ENCODE results near the gene HNRNPA0.
"Not testable (repeated sequence)": the region's sequence is repeated elsewhere in the genome, so short reads cannot be mapped to it uniquely, and the experiment has no call there.

The HNRNPA0 gene

DNA sequence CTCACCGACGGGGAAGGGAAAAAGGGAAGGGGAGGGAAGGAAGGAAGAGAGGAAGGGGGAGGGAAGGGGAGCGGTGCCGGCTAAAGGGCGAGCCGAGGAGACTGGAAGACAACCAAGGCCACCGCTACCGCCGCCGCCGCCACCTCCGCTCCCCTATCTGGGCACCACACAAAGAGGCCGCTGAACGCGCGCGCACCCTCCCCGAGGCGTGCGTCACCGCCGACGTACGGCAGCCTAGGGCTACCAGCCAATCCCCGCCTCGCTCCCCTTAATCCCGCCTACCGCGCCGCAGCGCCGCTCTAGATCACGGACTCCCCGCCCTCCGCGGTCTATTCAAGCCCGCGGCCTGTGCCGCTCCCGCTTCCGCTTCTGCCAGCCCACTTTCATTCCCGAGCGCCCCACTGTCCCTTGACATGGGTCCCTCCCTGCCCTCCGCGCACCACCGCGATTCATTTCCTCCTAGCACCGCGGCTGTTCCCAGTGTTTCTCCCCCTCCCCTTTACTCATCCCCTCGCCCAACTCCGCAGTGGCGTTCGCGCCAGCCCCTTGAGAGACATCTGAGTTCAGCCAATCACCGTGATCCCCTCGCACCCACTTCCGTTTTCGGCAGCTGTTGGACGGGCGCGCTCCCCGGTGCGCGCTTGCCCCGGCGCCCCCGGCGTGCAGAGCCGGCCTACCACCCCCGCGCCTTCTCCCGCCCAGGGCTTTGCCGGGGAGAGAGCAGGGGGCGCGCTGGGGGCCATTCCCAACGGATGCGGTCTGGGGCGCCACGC is at the start of gene HNRNPA0:
Gene HNRNPA0 (minus strand): TSS at position 176 of the 773 bp plus-strand sequence. CDS start 297 bp downstream, outside the sequence.
- peak; percentile 98 to 99 (median 99) for DNase-seq

DNA sequence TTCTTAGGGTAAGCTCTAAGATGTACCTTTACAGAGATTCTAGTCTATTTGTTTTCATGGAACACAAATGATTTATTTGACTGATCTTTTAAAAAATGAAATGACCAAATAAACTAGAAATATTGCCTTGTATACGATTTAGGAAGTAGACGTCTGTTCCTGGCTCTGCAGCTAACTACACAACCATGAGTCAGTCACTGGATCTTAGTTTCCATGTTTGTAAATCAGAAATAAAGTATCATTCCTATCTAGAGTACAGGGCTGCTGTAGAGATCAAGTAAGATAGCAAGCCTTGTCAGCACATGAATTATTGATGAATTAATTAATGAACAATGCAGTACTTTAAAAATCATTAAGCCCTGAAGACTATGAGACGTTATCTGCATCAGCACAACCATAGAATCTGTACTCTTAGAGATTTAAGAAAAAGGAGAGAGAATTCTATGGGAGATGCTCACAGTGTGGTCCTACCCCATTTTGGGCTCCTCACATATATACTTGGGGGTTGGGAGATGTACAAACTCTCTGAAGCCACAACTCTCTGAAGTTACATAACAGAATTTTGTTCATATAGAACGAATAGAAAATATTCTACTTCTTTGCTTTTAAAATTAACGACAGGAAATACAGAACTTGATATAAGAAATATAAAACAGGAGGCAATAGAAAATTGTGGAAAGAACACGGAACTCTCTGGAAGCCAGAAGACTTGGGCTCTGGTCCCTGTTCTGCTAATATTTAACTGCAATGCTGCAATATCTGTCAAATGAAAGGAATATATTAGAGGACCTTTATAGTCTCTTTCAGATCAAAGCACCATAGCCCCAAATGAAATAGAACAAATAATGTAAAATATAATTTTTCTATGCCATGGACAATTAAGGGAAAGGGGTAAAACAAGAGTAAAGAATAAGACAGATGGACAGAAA is 48.4 kb upstream of the HNRNPA0 start:
- no peak for DNase-seq

DNA sequence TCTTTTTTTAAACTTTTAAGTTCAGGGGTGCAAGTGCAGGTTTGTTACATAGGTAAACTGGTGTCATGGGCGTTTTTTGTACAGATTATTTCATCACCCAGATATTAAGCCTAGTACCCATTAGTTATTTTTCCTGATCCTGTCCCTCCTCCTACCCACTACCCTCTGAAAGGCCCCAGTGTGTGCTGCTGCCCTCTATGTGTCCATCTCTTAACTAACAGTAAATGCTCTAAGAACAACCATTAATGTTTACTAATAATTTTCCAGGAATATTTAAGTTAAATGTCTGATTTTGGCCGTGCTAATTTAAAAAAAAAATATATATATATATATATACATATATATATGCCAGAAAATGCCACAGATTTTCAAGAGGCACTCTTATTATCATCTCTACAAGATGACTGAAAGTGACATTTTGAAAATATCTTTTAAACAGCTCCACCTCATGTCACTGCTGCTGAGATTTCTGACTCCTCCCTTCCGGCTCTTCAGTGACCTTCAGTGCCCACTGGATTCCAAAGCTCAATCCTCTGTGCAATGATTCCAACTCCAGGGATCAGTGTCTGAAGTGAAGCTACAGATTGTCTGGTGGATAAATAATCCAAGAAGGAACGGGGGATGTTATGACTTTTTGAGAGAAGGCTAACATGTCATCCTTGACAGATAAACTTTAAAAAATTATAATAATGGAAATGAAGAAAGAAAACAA is 46.7 kb upstream of the HNRNPA0 start:
- no peak for DNase-seq

DNA sequence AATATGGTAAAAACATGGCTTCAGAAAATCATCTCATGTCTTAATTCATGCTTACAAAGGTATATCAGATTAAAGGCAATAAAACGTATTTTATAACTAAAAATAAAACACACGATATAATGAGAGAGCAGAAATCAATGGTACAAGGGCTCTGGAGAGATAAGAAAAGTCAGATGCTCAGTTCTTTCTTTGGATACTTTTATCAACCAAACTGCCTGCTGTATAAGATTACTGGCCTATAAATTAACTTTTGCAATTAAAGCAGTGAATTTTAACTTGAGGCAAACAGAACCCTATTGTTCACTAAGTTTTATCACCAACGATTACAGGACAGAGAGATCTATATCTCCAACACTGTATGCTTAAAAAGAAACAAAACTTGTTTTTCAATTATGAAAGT is 42.1 kb upstream of the HNRNPA0 start:
- DNase-seq: no peak

DNA sequence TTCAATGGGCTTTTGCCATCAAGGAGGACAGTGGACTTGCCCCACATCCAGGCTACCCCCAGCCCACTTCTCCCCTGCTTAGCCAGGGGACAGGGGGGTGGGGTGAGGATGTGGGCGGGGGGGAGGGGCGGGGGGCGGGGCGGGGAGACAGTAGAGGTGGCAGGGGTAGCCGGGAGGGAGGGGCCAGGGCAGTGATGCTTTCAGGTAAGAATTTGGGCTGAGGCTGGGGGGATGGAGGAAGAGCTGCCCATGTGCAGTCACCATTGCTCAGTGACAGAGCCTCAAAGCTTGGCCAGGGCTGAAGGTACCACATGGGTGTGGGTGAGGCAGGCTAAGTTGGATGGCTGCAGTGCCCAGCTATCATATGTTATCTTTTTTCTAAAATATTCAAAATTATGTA is 40.7 kb upstream of the HNRNPA0 start:
- DNase-seq: no peak

DNA sequence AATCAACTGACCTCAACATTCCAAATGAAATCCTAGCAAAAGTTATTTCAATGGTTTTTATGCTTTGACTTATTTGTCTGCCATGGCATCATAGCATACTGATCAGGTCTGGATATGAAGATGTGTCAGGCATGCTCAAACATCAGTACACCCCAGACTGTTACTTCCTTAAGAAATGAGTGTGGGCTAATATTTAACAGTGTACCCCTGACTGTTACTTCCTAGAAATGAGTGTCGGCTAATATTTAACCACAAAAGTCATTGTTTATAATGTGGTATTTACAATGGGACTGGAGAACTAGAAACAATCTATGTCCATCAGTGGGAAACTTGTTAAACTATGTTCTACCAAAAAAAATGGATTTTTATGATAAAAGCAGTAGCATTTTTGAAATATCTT is 38.1 kb upstream of the HNRNPA0 start:
- DNase-seq: no peak

DNA sequence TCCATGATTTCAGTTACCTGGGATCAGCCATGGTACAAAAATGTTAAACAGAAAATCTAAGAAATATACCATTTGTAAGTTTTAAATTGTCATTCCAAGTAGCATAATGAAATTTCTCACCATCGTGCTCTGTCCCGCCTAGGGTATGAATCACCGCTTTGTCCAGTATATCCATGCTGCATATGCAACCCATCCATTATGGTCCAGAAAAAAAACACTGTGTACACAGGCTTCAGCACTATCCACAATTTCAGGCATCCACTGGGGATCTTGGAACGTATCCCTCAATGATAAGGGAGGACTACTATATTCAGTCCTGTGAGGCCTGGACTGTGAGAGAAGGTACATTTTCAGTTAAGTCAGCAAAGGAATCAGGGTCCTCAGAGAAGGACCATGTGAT is 37.6 kb upstream of the HNRNPA0 start:
- no peak for DNase-seq

DNA sequence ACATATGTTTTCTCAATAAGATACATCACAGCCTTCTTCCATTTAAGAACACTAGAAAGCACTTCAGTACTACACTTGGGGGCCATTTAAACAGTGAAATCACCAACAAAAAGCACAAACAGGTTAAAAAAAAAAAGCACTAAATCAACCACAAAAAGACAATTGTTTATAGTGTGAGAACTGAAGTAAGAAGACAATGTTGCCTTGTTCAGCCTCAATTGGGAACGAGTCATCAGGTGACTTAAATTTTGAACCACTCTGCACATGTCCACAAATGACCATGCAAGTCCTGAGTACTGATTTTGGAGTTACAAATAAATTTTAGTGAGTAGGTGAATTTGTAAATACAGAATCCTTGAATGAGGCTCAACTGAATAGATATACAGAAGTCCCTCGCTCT is 37.2 kb upstream of the HNRNPA0 start:
- DNase-seq: no peak

DNA sequence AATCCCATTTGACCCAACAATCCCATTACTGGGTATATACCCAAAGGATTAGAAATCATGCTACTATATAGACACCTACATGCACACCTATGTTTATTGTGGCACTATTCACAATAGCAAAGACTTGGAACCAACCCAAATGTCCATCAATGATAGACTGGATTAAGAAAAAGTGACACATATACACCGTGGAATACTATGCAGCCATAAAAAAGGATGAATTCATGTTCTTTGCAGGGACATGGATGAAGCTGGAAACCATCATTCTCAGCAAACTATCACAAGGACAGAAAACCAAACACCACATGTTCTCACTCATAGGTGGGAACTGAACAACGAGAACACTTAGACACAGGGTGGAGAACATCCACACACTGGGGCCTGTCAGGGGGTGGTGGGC is 34.4 kb upstream of the HNRNPA0 start:
- DNase-seq: not testable (repeated sequence)

DNA sequence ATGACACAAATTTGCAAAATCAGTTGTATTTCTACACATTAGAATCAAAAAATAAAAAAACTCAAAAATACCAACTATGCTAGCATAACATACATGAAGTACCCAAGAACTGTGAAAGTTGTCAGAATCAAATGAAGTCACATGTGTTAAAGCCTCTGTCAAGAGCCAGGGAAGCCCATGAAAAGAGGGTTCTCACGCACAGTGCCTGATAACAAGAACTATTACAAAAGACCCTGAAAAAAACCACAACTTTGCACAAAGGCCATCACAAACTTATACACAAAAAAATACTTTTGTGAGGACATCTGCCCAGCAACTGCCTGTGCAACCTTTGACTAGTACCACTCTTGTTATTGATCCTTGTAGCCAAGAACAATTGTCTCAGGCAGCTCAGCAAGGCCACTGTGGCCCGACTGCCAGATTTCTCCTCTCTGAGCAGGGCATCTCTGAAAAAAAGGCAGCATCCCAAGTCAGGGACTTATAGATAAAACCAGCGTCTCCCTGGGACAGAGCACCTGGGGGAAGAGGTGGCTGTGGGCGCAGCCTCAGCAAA is 28.9 kb upstream of the HNRNPA0 start:
- no peak for DNase-seq

DNA sequence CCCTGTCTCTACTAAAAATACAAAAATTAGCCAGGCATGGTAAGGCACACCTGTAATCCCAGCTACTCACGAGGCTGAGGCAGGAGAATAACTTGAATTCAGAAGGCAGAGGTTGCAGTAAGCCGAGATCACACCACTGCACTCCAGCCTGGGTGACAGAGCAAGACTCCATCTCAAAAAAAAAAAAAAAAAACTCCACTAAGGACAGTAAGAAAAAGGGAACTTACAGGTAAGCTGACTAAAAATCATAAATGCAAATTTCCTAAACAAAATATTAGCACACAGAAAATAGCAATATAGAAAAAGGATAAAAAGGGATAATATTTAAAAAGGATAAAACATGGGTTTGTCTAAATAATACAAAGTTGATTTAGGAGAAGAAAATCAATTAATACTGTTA is 27.9 kb upstream of the HNRNPA0 start:
- DNase-seq: no peak

DNA sequence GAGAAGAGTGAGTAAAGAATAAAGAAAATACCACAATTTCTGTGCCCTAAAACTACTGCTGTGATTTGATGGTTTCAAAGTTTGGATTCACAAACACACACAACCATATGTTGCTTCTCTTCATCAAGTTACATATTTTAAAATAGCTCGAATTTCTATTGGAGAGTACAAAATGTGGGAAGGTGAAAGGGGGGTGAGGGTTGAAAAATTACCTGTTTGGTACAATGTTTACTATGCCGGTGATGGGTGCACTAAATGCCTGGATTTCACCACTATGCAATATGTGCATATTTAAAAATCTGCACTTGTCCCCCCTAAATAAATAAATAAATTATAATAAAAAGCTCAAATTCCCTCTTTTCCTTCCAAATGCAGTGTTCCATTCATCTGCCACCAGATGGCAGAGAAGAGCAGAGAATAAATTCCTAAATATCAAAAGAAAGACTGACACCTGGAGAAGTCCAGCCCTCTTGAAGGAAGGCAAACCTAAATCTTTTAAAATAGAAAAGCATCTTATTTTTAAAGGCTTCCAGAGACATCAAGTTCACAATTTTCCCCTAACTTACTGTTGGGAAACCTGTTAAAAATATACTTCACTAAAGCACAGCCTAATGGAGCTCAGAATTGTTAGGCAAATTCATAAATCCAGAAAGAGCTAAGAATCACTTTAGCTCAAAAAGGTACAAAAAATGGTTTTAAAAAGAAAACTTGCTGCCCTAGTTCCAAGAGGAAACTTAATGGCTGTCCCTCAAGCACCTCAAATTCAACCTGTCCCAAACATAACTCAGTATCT is 24.8 kb upstream of the HNRNPA0 start:
- peak; percentile 53 to 71 (median 57) for DNase-seq

DNA sequence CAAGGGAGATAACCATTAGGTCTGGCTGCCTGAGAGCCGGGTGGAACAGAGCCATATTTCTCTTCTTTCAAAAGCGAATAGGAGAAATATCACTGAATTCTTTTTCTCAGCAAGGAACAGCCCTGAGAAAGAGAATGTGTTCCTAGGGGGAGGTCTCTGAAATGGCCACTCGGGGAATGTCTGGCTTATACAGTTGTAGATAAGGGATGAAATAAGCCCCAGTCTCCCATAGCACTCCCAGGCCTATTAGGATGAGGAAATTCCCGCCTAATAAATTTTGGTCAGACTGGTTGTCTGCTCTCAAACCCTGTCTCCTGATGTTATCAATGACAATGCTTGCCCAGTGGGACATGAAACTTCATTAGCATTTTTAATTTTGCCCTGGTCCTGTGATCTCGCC is 13.8 kb upstream of the HNRNPA0 start:
- not testable (repeated sequence) for DNase-seq

DNA sequence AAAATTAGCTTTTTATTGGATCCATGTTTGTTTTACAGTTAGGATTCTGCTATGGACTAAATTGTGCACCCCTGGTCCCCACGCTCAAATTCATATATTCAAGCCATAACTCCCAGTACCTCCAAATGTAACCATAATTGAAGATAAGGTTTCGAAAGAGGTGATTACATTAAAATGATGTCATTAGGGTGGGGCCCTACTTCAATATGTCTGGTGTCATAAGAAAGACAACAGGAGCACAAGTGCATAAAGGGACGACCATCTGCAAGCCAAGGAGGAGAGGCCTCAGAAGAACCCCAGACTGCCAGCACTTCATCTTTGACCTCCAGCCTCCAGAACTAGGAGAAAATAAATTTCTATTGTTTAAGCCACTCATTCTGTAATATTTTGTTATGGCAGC is 7.4 kb upstream of the HNRNPA0 start:
- DNase-seq: peak in 1 of 3 donors; percentile 30

DNA sequence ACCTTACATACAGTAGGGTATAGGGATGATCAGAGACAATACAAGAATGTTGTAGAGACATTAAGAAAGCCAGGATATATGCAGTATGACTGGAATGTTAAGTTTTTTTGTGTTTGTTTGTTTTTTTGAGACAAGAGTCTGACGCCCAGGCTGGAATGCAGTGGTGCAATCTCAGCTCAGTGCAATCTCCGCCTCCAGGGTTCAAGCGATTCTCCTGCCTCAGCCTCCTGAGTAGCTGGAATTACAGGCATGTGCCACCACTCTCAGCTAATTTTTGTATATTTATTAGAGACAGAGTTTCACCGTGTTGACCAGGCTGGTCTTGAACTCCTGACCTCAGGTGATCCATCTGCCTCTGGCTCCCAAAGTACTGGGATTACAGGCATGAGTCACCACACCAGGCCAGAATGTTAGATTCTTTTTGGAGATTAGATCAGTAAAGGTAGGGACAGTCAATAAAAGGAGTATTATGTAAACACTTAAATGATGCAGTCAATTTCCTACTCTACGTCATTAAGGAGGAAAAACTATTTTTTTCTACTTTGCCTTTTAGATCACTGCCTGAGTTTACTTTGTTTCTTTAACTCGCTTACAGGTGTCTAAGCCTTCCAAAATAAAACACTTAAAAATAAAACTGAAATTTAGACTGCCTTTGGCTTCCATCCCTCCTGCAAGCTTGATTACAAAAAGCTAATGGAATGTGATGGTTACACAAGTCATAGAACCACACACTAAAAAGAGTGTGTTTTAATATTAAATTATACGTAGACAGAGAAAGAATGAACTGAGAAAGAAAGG is 6.8 kb upstream of the HNRNPA0 start:
- DNase-seq: no peak

DNA sequence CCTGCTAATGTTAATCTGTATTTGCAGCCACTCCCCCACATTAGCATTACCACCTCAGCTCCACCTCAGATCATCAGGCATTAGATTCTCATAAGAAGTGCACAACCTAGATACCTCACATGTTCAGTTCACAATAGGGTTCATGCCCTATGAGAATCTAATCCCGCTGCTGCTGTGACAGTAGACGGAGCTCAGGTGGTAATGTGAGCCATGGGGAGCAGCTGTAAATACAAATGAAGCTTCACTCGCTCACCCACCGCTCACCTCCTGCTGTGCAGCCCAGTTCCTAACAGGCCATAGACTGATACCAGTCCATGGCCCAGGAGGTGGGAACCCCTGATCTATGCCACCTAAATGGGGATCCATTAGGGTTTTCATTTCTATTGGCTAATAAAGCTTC is 6.1 kb upstream of the HNRNPA0 start:
- no peak for DNase-seq

DNA sequence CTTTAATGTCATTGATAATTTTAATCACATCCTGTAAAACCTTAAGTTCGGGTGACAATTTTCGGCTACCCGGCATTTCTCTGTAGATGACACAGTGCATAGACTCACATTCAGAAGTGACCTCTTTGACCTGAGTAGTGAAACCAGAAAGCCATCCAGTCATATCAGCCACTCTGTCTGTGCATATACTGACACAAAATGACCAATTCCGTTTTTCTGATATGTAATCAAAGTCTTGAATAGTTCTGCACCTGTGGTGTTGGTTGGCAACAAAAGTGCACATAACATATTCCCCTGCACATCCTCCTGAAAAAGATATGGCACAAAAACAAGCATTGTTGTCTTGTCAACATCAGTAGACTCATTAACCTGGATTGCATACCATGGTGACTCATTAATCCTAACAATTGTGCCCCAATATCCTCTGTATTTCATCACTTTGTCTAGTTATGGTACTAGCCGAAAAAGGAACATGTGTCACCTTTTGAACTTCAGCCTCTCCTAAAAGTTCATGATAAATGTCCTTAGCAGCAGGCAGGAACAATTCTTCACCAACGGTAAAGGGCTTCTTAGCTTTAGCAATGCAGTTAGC is 4.6 kb upstream of the HNRNPA0 start:
- no peak for DNase-seq

DNA sequence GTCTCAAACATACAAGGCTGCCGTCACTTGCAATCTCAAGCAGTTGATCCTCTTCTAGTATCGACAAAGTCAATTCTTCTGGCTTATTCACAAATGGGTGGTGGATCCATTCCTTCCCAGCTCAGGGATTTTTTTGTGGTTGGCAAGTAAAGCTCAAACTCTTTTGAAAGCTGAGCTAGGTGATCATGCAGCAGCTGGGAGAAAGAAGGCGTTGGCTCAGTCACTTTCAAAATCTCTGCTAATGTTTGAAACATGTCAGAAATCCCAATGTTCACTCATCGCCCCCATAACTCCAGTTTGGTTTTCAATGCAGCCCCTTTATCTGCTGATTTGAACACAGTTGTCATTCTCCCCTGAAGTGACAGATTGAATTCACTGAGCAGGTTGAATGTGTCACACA is 4.0 kb upstream of the HNRNPA0 start:
- no peak for DNase-seq

DNA sequence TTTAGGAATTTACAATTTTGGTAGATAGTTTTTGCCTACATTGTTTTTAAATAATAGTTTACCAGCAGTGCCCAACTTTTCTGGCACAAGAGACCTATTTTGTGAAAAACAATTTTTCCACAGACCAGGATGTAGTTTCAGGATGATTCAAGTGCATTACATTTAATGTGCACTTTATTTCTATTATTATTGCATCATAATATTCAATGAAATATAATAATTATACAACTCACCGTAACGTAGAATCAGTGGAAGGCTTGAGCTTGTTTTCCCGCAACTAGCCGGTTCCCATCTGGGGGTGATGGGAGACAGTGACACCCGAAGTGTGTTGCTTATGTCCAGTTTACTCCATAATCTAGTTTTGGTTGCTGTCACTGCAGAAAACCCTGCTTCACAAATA is 3.5 kb upstream of the HNRNPA0 start:
- no peak for DNase-seq

DNA sequence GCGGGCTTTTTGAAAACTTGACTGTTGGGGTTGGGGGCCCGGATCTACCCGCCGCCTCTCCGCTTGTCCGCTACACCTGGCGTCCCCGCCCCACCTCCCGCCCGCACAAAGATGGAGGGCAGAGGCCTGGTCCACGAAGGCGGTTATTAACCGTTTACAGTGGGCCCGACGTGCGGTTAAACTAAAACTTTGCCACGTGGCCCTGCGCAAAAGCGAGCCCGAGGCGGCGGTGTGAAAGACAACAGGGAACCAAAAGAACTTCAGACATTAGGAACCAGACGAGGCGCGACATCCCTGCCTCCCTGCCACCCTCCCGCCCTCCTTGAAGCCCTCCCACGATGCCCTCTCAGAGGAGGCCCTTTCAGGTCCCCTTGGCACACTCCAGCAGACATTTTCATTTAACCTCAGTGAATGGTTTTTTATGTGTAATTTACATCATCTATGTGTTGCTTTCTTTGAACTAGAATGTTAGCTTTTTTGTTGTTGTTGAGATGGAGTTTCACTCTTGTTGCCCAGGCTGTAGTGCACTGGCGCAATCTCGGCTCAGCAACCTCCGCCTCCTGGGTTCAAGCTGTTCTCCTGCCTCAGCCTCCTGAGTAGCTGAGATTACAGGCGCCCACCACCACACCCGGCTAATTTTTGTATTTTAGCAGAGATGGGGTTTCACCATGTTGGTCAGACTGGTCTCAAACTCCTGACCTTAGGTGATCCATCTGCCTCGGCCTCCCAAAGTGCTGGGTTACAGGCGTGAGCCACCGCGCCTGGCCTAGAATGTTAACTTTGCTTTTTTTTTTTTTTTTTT is 999 bp upstream of the HNRNPA0 start:
- peak in 1 of 3 donors; percentile 39 for DNase-seq

All from suppressor macrophage treated with lipopolysaccharide for 1 hour (primary cell).